Omental fat pad (tissue), 4 donors: Measurements from ENCODE around the gene ALDOB. TPM values are rescaled to one million over a fixed set of nuclear protein-coding genes. Genes with fewer than 3 reads are reported as not detected.

Experiments
- ATAC-seq: fragments of 150-250 bp; one replicate; pipeline ENCODE4 v1.9.1; 2016; ENCODE audit warnings: mild to moderate bottlenecking, moderate library complexity; ENCODE audit not compliant: low FRiP score
- DNase-seq: peaks from one replicate; pipeline ENCODE4 v3.0.0-alpha.2; 2019; ENCODE audit warnings: low spot score
- CTCF ChIP-seq, 3 donors: fragments of 450-650 bp; IDR thresholded peaks; one replicate each; pipeline ENCODE4 v1.5.1; 2016 to 2017; ENCODE audit warnings: antibody characterized with exemption in 3 of 3, mild to moderate bottlenecking in 3 of 3, moderate library complexity in 2 of 3
- total RNA-seq, 4 donors: library from RNA; depleted of rRNA; stranded (reverse); fragments of >200 nt; gene quantifications; one replicate each; pipeline ENCODE4 v1.1.0, GENCODE V29; 2016

The ALDOB gene
- total RNA-seq, 4 donors from 2014 or later, result 0.38 TPM; not detected in 3

- DNase-seq (no peak), ATAC-seq (no peak)
- TF ChIP-seq CTCF (IDR thresholded peaks at IDR 0.05), result no peak
Observed at GRCh38 chr9:101429736-101430135, 5.8 kb downstream of the ALDOB start.

GRCh38 chr9:101428909-101429308 is 6.7 kb downstream of the ALDOB start:
- no peak for TF ChIP-seq CTCF (IDR thresholded peaks at IDR 0.05)
- no peak for ATAC-seq
- DNase-seq, result no peak

GRCh38 chr9:101427957-101428655 is 7.5 kb downstream of the ALDOB start:
- TF ChIP-seq CTCF (IDR thresholded peaks at IDR 0.05), result no peak
- DNase-seq, result no peak

GRCh38 chr9:101427358-101427757 is 8.2 kb downstream of the ALDOB start:
- no peak for TF ChIP-seq CTCF (IDR thresholded peaks at IDR 0.05)
- no peak for DNase-seq
- ATAC-seq, result no peak

More at GRCh38 chr9:101427957-101428655, 7.5 kb downstream of the ALDOB start:
- no peak for ATAC-seq

GRCh38 chr9:101421653-101422065 is 13.9 kb downstream of the ALDOB start:
- TF ChIP-seq CTCF (IDR thresholded peaks at IDR 0.05), result no peak
- ATAC-seq (no peak), DNase-seq (no peak)

- DNase-seq (no peak), ATAC-seq (no peak)
- TF ChIP-seq CTCF (IDR thresholded peaks at IDR 0.05), result no peak
Observed at GRCh38 chr9:101419863-101420262, 15.7 kb downstream of the ALDOB start.
